Measurements from ENCODE around the gene CTSW. TPM values are rescaled to one million over a fixed set of nuclear protein-coding genes. Genes with fewer than 3 reads are reported as not detected.
A peak's percentile ranks its signal among the peaks of the same experiment; 100 is the strongest.

CTSW gene
- total RNA-seq, 4 donors from 2014 or later, result 1.1 to 1.8 TPM; not detected in 2

- H3K9me3 ChIP-seq, result no peaks in the 10 kb centered on the region
- in situ Hi-C loops (cut with MboI; ENCODE audit: low pct_ligation_motif_present in 1 of 4, low pct_unique_long_range_greater_than_20kb in 1 of 4, low sequenced_read_pairs in 3 of 4), result no loop called here
- intact Hi-C loops (cut with DNase I; ENCODE audit: low total_unique reads), result no loop called here
- H3K27me3 ChIP-seq, result no peaks in the 10 kb centered on the region
- 79% methylated on average over 7 of the region's 7 CpGs; no CpG with 5 or more reads in 1 of the 2 donors for WGBS, 2 donors (ENCODE audit: low coverage in 1 of 2)
- peak overlapping the region; percentile 91 to 98 (median 96) for H3K27ac ChIP-seq
- no peak overlapping the region for H3K4me3 ChIP-seq
- H3K36me3 ChIP-seq, result no peaks in the 10 kb centered on the region
- DNase-seq, result no peak
- H3K4me1 ChIP-seq, result peaks cover 34 to 56% (median 54%) of the 10 kb centered on the region in 4 donors
- TF ChIP-seq CTCF (IDR thresholded peaks at IDR 0.05) (no peak), POLR2AphosphoS5 (IDR thresholded peaks at IDR 0.05) (no peak), POLR2A (IDR thresholded peaks at IDR 0.05) (no peak), EP300 (IDR thresholded peaks at IDR 0.05; ENCODE audit: low read depth) (no peak)
Measured at GRCh38 chr11:65916391-65916790, 36.8 kb downstream of the CTSW start.

- peak overlapping the region; percentile 91 to 98 (median 96) for H3K27ac ChIP-seq
- H3K27me3 ChIP-seq, result no peaks in the 10 kb centered on the region
- TF ChIP-seq POLR2A (IDR thresholded peaks at IDR 0.05) (no peak), EP300 (IDR thresholded peaks at IDR 0.05; ENCODE audit: low read depth) (no peak), POLR2AphosphoS5 (IDR thresholded peaks at IDR 0.05) (no peak), CTCF (IDR thresholded peaks at IDR 0.05) (no peak)
- in situ Hi-C loops (cut with MboI; ENCODE audit: low pct_ligation_motif_present in 1 of 4, low pct_unique_long_range_greater_than_20kb in 1 of 4, low sequenced_read_pairs in 3 of 4) (no loop called here), intact Hi-C loops (cut with DNase I; ENCODE audit: low total_unique reads) (no loop called here)
- WGBS, 2 donors (ENCODE audit: low coverage in 1 of 2), result 95% methylated on average over 3 of the region's 3 CpGs; no CpG with 5 or more reads in 1 of the 2 donors
- no peaks in the 10 kb centered on the region for H3K9me3 ChIP-seq
- no peaks in the 10 kb centered on the region for H3K36me3 ChIP-seq
- peak overlapping the region in 1 of 4 donors; percentile 83 for H3K4me3 ChIP-seq
- H3K4me1 ChIP-seq, result peaks cover 34 to 50% (median 47%) of the 10 kb centered on the region in 4 donors
- no peak for DNase-seq
Measured at GRCh38 chr11:65917077-65917433, 37.4 kb downstream of the CTSW start.

GRCh38 chr11:65917434-65918210 lies 38.0 kb downstream of the CTSW start:
- H3K27ac ChIP-seq, result peak overlapping the region; percentile 91 to 98 (median 96)
- in situ Hi-C loops (cut with MboI; ENCODE audit: low pct_ligation_motif_present in 1 of 4, low pct_unique_long_range_greater_than_20kb in 1 of 4, low sequenced_read_pairs in 3 of 4) (no loop called here), intact Hi-C loops (cut with DNase I; ENCODE audit: low total_unique reads) (loop anchor here (2.0 kb wide), 1 partner anchor 29 kb away; the partner anchor contains the start of gene FIBP)
- DNase-seq, result no peak
- peaks cover 0 to 3% (median under 1%) of the 10 kb centered on the region in 4 donors for H3K36me3 ChIP-seq
- no peaks in the 10 kb centered on the region for H3K27me3 ChIP-seq
- H3K4me3 ChIP-seq, result peak overlapping the region; percentile 64 to 98 (median 84)
- H3K9me3 ChIP-seq, result no peaks in the 10 kb centered on the region
- WGBS, 2 donors (ENCODE audit: low coverage in 1 of 2), result 88% methylated on average over 21 of the region's 35 CpGs; no CpG with 5 or more reads in 1 of the 2 donors
- peaks cover 34 to 49% (median 46%) of the 10 kb centered on the region in 4 donors for H3K4me1 ChIP-seq
- TF ChIP-seq POLR2AphosphoS5 (IDR thresholded peaks at IDR 0.05) (no peak), EP300 (IDR thresholded peaks at IDR 0.05; ENCODE audit: low read depth) (no peak), CTCF (IDR thresholded peaks at IDR 0.05) (no peak), POLR2A (IDR thresholded peaks at IDR 0.05) (no peak)

Data from transverse colon (tissue), 4 donors.